ENCODE data around the gene PUS10.
"Not testable (repeated sequence)": the region's sequence is repeated elsewhere in the genome, so short reads cannot be mapped to it uniquely, and the experiment has no call there.

PUS10 gene, protein sequence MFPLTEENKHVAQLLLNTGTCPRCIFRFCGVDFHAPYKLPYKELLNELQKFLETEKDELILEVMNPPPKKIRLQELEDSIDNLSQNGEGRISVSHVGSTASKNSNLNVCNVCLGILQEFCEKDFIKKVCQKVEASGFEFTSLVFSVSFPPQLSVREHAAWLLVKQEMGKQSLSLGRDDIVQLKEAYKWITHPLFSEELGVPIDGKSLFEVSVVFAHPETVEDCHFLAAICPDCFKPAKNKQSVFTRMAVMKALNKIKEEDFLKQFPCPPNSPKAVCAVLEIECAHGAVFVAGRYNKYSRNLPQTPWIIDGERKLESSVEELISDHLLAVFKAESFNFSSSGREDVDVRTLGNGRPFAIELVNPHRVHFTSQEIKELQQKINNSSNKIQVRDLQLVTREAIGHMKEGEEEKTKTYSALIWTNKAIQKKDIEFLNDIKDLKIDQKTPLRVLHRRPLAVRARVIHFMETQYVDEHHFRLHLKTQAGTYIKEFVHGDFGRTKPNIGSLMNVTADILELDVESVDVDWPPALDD

DNA sequence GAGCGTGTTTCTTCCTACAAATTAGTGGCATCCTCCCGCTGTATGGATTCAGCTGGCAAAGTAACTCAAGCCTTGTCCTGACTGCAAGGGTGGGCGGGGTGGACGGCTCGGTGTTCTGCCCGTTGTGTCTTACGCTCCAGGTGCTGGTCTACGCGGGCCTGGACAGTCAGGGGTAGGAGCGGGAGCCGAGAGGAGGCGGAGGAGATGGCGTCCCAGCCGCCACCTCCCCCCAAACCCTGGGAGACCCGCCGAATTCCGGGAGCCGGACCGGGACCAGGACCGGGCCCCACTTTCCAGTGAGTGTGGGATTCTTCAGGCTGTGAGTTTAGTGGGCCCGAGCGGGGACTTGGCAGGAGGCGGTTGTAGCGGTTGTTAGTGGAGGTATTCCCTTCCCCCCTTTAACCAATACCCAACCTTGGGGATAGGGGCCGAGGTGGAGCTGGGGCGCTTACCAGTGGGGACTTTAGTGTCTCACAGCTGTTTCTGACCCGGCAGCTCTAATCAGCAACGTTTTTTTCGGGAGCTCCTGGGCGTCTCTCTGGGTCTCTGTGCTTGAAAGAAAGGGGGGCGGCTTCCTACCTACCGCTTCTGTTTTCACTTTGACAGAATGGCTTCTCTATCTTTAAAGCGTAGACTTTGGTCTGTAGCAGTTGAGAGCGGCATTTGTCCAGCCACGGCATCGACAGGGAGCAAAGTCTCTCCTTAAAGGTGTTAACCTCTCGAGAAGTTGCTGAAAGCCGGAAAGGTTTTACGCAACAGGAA, at the start of gene PUS10, which contains the start of gene PEX13:
TSS of gene PUS10 (minus strand) at position 700 of the 762 bp plus-strand sequence. CDS start 6,365 bp downstream, outside the sequence.
TSS of gene PEX13 (plus strand) at position 165 of the 762 bp plus-strand sequence. CDS start at position 205, 40 bp downstream.
- peak; percentile 84 for DNase-seq (ENCODE audit: low spot score)

DNA sequence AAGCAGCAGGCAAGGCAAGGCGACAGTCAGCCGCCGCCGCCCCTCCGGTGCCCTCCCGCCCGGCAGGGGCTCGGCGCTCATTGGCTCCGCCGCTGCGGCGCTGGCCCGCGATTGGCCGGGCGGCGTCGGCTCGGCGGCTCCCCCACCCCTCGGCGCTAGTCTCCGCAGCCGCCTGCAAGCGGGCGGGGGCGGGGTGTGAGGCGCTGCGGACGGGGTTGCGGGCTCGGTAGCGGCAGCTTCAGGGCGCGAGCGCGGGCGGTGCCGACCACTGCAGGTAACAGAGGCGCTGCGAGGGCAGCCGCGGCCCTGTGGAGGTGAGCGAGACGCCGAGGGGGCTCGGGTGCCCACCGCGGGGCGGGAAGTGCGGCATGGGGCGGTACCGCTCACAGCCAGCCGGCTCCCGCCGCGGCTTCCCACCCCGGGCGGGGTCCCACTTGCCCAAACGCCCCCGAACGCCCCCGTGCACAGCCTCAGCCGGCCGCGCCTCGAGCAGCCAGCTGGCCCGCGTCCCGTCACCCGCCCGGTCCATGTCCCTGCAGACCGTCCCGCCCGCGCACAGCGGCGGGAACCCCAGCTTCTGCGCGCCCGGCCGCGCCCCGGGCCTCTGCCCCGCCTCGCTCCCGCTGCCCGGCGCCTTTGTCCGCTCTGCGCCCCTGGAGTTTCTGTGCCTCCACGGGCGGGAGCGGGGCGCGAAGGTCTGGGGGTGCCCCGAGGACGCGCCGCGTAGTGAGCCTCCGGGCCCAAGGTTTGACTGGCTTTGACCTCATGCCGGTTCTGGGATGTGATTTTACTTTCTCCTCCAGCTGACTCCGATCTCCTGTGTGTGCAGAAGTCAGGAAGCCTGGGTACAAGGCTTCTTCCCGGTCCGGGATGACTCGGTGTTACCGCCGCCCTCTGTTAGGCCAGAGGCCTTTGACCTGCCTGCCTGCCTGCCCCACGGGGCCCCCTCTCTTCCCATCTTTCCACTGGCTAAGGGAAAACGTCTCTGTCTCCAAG, 48.0 kb upstream of the PUS10 start, which contains the start of gene SANBR:
TSS of gene SANBR (plus strand) at position 158 of the 996 bp plus-strand sequence. CDS start 4,480 bp downstream, outside the sequence.
- peak; percentile 93 for DNase-seq (ENCODE audit: low spot score)

DNA sequence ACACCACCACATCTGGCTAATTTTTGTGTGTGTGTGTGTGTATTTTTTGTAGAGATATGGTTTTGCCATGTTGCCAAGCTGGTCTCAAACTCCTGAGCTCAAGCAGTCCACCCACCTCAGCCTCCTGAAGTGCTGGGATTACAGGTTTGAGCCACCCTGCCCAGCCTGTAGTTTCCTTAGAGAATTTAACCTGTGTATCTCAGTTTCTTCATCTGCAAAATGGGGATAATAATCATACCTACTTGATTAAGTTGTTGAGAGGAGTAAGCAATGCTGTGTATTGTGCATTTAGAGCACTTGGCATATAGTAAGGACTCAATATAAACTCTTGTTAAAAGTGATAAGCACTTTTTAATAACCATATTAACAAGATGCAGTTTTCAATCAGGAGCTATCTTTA, 41.3 kb upstream of the PUS10 start:
- no peak for DNase-seq (ENCODE audit: low spot score)

DNA sequence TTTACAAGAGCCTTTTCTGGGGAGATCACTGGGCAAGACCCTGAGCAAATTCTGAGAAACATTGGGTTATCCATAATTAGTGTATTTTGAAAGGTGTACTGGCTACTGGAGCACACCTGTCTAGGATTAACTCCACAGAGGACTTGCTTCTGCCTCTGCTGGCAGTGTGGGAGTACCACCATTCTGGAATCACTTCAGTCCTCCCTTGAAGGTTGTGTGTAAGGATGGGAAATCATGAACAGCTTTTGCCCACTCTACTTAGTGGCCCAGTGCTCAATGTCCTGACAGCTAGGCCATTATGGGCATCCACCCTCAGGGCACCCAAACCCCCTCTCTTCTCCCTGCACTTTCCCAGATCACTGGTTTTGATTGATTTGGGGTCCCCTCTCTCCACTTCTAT, 39.5 kb upstream of the PUS10 start:
- DNase-seq (ENCODE audit: low spot score) = no peak

DNA sequence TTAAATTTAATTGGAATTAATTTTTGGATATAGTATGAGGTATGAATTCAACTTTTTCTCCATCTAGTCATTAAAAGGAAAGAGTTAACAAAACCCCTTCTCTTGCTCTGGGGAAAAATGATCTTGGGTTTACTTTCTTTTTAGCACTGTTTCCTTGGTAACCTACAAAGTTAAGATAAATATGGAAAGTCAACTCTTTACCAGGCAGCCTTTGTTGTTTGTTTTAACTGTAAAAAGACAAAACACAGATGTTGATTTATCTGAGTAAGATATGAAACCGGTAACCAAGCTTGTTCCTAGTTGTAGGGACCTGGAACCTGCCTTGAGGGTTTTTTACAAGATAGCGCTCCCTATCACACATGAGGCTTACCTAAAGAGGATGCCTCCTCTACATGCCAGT, 37.5 kb upstream of the PUS10 start:
- no peak for DNase-seq (ENCODE audit: low spot score)

DNA sequence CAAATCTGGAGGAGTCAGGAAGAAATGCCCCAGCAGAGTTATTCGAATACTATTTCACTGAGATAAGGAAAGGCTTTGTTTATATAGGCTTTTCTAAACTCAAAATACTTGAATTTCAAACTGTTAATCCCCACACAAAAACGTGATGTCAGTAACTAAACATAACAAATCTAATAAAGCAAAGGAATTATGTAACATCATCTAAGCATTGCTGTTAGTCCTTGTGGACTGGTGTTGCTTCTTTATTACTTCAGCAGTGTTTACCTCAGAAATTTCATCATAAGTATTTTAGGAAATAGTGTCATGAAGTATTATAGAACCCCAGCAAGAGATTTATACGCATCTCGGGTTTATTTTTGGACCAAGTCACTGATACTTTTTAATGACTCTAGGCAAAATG, 27.9 kb upstream of the PUS10 start:
- no peak for DNase-seq (ENCODE audit: low spot score)

DNA sequence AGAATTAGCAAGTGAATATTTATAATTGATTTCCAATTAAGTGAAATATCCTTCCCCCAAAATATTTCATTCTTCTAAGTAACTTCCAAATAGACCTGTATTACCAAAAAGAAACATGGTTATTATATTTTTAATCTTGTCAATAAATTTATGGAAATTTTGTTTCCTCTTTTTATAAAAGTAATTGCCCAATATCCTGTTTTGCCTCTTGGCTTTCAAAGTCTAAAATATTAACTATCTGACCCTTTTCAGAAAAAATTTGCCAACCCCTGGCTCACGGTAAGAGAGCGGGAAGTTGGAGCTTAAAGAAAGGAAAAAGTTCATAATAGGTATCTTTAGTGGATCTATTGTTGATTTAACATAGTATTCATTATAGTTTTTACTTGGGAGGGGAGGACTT, 27.2 kb upstream of the PUS10 start:
- no peak for DNase-seq (ENCODE audit: low spot score)

DNA sequence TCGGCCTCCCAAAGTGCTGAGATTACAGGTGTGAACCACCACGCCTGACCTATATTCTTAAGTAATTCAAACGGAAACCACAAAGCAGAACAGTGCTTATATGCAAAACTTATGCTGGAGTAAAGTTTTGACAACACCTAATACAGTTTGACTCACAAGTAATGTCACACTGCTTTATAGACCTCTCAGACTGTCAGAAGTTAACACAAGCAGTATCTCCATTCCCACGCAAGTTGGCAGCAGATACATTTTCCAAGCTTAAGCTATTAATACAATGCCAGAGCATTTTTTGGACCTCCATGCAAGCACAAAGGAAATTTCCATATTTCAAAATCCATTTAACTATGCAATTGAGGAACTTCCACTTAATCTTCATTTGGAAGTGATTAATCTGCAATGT, 26.6 kb upstream of the PUS10 start:
- no peak for DNase-seq (ENCODE audit: low spot score)

DNA sequence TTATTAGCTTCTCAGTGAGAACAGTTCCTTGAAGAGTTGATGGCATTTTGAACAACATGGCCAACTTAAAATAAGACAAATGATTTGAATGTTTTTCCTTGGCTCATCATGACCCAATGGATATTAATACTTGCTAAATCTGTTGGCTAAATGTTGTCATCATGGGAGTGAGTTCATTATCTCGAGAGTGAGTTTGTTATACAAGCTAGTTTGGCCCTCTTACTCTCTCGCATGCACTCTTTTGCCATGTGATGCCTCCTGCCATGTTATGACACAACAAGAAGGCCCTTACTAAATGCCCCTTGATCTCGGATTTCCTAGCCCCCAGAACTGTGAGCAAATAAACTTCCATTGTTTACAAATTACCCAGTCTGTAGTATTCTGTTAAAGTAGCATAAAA, 24.8 kb upstream of the PUS10 start:
- no peak for DNase-seq (ENCODE audit: low spot score)

DNA sequence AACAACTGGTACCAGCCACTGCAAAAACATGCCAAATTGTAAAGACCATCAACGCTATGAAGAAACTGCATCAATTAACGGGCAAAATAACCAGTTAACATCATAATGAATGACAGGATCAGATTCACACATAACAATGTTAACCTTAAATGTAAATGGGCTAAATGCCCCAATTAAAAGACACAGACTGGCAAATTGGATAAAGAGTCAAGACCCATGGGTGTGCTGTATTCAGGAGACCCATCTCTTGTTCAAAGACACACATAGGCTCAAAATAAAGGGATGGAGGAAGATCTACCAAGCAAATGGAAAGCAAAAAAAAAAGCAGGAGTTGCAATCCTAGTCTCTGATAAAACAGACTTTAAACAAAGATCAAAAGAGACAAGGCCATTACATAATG, 18.6 kb upstream of the PUS10 start:
- not testable (repeated sequence) for DNase-seq (ENCODE audit: low spot score)

DNA sequence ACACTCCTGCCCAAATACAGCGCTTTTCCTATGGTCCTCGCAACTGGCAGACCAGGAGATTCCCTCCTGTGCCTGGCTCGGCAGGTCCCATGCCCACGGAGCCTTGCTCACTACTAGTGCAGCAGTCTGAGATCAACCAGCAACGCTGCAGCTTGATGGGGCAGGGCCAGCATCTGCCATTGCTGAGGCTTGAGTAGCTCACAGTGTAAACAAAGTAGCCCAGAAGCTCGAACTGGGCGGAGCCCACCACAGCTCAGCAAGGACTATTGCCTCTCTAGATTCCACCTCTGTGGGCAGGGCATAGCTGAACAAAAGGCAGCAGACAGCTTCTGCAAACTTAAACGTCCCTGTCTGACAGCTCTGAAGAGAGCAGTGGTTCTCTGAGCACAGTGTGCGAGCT, 16.5 kb upstream of the PUS10 start:
- DNase-seq (ENCODE audit: low spot score) = not testable (repeated sequence)

DNA sequence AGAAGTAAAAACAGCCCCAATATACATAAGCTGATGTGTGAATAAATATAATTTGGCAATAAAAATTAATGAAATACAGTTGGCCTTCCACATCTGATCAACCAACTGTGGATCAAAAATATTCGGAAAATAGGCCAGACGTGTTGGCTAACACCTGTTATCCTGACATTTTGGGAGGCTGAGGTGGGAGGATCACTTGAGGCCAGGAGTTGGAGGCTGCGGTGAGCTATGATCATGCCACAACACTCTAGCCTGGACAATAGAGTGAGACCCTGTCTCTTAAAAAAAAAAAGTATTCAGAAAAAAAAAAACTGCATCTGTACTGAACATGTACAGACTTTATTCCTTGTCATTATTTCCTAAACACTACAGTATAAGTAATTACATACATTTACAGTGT, 11.5 kb upstream of the PUS10 start:
- no peak for DNase-seq (ENCODE audit: low spot score)

DNA sequence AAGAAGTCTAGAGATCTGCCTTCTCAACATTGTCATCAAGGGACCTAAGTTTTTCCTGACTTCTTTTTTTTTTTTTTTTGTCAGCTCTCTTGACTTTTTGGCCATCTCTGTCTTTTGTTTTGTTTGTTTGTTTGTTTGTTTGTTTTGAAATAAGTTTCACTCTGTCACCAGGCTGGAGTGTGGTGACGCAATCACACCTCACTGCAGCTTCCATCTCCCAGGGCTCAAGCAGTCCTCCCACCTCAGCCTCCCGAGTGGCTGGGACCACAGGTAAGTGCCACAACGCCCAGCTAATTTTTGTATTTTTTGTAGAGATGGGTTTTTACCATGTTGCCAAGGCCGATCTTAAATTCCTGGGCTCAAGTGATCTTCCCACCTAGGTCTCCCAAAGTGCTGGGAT, 5.6 kb upstream of the PUS10 start:
- DNase-seq (ENCODE audit: low spot score) = no peak

DNA sequence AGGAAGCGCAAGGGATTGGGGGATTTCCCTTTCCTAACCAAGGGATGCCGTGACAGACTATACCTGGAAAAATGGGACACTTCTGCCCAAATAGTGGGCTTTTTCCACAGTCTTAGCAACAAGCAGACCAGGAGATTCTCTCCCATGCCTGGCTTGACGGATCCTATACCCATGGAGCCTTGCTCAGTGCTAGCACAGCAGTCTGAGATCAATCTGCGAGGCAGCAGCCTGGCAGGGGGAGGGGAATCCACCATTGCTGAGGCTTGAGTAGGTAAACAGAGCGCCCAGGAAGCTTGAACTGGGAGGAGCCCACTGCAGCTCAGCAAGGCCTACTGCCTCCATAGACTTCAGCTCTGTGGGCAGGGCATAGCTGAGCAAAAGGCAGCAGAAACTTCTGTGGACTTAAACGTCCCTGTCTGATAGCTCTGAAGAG, 3.2 kb upstream of the PUS10 start:
- no peak for DNase-seq (ENCODE audit: low spot score)

DNA sequence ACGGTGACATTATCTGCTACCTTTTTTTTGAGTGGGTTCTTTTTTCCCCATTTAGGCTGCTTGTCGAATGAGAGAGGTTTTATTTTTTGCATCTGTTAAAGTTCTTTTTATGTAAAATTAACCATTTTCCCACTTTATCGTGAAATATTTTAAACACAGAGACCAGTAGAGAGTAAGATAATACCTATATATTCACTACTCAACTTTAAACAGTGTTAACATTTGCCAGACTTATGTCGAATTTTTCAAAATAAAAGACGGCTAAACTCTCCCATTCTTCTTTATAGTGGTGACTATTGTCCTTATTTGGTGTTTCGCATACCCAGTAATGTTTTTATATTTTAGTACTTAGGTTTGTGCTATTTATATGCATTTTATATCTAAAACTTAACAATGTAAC, 743 bp upstream of the PUS10 start:
- DNase-seq (ENCODE audit: low spot score) = no peak

DNA sequence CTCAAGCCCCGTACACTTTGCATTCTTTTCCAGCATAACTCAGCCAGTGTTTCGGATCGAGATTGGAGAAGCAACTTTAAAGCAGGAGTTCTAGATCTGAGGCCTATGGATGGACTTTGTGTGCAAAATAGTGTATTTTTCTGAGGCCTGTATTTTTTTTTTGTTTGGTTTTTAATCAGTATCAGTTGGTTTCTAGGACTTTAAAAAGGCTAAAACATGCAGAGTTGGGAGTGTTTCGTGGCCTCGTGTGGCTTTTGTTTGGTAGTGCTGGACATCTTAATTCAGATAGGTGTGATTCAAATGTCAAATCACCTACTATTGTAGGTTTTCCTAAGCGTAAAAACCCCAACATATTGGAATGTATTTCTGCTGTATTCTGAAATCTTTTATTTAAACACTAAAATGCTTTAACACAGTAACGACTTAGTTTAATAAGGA, 282 bp upstream of the PUS10 start:
- DNase-seq (ENCODE audit: low spot score) = no peak

DNA sequence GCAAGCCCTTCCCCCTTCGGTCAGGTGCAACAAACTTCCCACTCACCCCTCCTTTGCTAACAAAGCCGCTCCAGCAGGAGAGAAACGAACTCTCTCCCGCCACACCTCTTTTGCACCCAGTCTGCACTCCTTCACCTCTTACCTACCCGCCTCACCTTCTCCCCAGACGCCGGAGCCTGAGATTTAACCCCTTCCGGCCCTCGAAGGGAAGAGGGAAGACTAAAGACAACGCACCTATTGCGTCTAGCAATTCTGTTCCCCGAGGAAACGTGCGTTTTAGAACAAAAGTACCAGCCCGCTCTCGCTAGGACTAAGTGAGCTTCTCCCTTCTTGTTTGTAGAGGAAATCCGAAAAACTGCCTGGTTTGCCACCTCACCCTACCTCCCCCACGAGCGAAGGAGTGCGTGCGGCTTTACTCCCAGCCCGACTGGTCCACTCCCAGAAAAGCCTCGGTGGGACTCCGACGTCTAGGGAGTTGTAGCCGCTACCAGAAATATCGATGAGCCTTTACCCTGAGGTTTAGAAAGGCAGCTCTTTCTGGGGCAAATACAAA, 976 bp downstream of the PUS10 start:
- DNase-seq (ENCODE audit: low spot score) = peak; percentile 90

DNA sequence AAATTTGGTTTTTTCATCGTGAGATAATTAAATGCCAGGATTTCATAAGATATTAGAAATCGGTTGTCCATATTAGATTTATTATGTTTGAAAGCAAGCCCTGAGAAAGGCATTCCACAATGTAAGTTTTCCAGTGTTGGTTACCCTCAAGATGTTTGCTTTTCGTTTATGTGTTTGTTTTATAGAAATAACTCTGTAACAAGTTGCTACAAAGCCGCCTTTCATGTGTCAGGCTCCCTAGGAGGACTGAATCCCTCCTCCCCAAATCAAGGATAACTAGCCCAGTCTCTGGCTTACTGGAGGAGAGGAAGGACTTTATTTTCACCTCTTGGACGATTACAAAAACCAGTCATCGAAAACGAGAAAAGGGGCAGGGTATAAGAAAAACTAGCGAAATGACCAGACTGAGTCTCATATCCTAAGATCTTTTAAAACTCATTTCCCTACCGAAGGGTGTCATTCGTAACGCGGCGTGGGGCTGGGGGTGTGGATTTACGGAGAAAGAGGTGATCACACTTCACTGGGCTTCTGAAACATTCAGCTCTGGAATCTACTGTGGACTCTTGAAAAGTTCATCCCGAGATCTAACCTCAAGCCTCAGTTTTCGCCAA, 1.6 kb downstream of the PUS10 start:
- no peak for DNase-seq (ENCODE audit: low spot score)

DNA sequence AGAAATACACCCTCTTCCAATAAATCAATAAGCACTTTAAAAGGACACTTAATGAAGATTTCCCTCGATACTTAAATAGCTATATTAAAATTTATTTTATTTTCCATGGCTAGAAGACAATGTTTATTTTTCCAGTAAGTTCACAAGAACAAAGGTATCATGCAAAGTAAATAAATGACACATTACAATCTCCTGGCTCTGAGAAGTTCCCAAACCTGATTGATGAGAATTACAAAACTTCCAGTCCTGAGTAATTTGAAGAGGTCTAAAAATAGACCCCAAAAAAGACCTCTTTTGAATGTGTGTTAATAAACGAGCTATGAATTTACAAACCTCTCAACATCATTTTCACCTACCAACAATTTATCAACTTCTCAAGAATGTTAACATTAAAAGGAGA, 2.1 kb downstream of the PUS10 start:
- peak; percentile 12 for DNase-seq (ENCODE audit: low spot score)

DNA sequence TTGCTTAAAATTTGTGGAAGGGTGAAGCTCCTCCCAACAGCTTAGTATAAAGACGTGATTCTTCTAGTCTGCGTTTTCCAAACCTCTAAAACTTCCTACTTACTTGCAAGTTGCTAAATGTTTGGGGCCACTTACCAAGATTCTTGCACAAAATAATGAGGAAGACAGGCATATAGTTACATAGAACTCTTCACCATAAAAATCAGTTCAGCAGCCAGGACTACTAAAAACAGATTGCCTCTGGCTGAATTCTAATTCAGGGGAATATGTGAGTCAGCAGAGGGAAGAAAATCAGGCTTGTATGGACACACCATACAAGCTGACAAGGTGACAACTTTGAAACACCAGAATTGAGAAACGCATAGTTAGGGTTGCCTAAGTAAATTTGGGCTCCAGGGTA, 3.3 kb downstream of the PUS10 start:
- DNase-seq (ENCODE audit: low spot score) = no peak

DNA sequence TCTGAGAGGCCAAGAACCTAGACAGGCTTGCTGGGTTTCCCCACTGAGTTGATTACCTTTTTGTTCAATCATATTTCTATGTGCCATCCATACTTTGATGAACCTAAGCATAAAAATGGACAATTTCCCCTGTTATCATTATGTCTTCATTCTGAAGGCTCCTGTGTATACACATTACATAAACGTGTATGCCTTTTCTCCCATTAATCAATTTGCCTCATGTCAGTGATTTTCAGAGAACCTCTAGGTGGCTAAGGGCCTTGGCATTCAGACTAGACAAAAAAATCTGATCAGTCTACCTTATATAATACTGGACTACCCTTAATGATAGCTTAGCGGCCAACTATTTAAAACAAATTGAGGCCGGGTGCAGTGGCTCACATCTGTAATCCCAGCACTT, 4.7 kb downstream of the PUS10 start:
- no peak for DNase-seq (ENCODE audit: low spot score)

Measured in kidney tubule cell (primary cell).